ENCODE measurements around the gene OR1N1.
"Not testable (repeated sequence)": the region's sequence is repeated elsewhere in the genome, so short reads cannot be mapped to it uniquely, and the experiment has no call there.

The OR1N1 gene

GRCh38 chr9:122546196-122546595, 19.1 kb upstream of the OR1N1 start:
- DNase-seq (ENCODE audit: low read depth) = no peak
- TF ChIP-seq CTCF (conservative IDR thresholded peaks at IDR 0.05; ENCODE audit: low read depth, low read length) = no peak
- H3K4me3 ChIP-seq (ENCODE audit: low read length) = no peak overlapping the region

- H3K4me3 ChIP-seq (ENCODE audit: low read length) = no peak overlapping the region
- no peak for TF ChIP-seq CTCF (conservative IDR thresholded peaks at IDR 0.05; ENCODE audit: low read depth, low read length)
- DNase-seq (ENCODE audit: low read depth) = no peak
These were observed 11.7 kb upstream of the OR1N1 start for GRCh38 chr9:122538757-122539156.

GRCh38 chr9:122537066-122537465, 10.0 kb upstream of the OR1N1 start:
- DNase-seq (ENCODE audit: low read depth); H3K4me3 ChIP-seq (ENCODE audit: low read length): not testable (repeated sequence)

- no peak for DNase-seq (ENCODE audit: low read depth)
- TF ChIP-seq CTCF (conservative IDR thresholded peaks at IDR 0.05; ENCODE audit: low read depth, low read length) = no peak
- H3K4me3 ChIP-seq (ENCODE audit: low read length) = no peak overlapping the region
These were observed 9.0 kb upstream of the OR1N1 start for GRCh38 chr9:122536134-122536533.

GRCh38 chr9:122531157-122531556, 4.1 kb upstream of the OR1N1 start:
- H3K4me3 ChIP-seq (ENCODE audit: low read length); DNase-seq (ENCODE audit: low read depth): not testable (repeated sequence)

GRCh38 chr9:122526602-122527001, 491 bp downstream of the OR1N1 start:
- DNase-seq (ENCODE audit: low read depth) = no peak
- no peak for TF ChIP-seq CTCF (conservative IDR thresholded peaks at IDR 0.05; ENCODE audit: low read depth, low read length)
- H3K4me3 ChIP-seq (ENCODE audit: low read length) = no peak overlapping the region

- no peak for TF ChIP-seq CTCF (conservative IDR thresholded peaks at IDR 0.05; ENCODE audit: low read depth, low read length)
- no peak overlapping the region for H3K4me3 ChIP-seq (ENCODE audit: low read length)
- DNase-seq (ENCODE audit: low read depth) = no peak
These were observed 7.7 kb downstream of the OR1N1 start for GRCh38 chr9:122519376-122519775.

GRCh38 chr9:122518841-122519240, 8.3 kb downstream of the OR1N1 start, which contains the start of gene OR1J4:
OR1J4 (plus strand) TSS chr9:122519141; CDS start chr9:122519141, 0 bp downstream.
- H3K4me3 ChIP-seq (ENCODE audit: low read length) = no peak within 1 kb of the TSS
- DNase-seq (ENCODE audit: low read depth) = no peak
- TF ChIP-seq CTCF (conservative IDR thresholded peaks at IDR 0.05; ENCODE audit: low read depth, low read length) = no peak

Measured in retinal pigment epithelial cell (primary cell).